NCI-H345 treated with DMSO at 0.1 percent for 48 hours (cell line): ENCODE data around the gene GGTLC3.
"Not testable (repeated sequence)": the region's sequence is repeated elsewhere in the genome, so short reads cannot be mapped to it uniquely, and the experiment has no call there.

Experiments used
- DNase-seq: peaks from one replicate; lab custom pipeline; 2025; ENCODE audit not compliant: unreplicated experiment; lab: John Stamatoyannopoulos, UW

The GGTLC3 gene

DNA sequence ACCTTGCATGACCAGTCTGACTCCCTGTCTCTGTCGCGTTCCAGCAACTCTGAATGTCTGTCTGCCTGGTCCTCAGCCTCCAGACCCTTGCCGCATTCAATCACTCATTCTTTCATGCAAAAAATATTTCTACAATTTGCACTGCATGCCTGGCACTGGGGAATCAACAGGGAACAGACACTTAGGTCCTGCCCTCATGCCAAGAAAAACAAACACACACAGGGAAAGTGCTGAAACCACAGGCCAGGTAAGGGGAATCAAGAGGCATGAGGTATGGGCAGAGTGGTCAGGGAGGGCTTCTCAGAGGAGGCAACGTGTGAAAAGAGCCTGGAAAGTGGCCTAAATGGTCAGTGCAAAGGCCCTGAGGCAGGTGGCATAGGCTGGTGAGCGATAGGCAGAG, at the start of gene GGTLC3:
Gene GGTLC3 (minus strand): TSS at position 101 of the 400 bp plus-strand sequence. CDS start 264 bp downstream, outside the sequence.
- not testable (repeated sequence) for DNase-seq

DNA sequence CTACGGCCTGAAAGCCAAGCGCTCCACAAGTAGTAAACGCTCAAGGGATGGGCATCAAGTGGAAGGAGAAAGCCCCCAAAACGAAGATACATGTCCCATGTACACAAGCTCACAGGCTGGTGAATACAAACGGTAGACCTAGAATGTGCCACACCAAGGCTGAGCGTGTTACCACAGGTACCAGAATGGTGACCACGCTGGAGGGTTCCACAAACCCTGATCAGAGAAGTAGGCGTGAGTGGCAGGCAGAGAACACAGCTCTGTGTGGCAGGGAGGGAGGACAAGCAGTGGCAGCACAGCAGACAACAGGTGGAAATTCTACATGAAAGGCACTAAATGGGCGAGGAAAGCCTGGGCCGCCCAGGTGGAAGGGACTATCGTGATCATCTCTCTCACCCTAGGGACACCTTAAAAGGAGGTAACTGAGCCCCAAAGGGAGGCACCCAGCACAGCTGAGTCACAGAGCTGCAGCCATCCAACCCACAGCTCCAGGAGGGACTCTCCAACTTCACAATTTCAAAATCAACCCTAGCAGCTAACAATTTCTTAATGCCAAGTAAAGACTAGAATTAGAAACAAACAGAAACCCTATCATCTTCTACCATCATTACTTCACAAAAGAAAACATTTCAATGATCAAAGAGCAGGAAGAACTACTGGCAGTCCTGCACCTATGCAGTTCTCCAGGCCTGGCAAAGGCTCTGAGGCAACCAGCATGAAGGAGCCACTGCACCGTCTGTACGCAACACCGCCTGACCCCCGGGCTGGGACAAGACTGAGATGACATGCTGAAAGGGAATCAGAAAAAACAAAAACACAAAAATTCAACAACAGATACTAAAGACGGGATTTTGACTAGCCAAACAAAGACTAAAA, 42.4 kb upstream of the GGTLC3 start:
- not testable (repeated sequence) for DNase-seq

DNA sequence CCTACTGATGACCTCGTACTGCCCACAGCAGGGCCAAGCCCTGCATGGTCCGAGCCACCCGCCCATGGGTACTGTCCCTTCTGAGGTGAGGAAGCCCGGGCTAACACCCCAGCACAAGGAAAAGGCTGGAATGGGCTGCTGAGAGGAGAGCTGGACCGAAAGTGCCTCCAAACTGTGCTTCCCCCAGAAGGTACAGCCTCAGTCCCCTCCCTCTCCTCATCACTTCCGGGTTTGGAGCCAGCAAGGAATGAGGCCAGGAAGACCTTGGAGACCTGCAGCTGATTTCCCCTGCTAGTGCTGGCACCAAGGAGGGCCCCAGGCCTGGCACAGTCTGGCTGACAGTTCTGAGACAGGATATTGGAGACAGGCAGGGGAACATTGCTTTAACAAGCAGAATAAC, 41.0 kb upstream of the GGTLC3 start:
- not testable (repeated sequence) for DNase-seq

DNA sequence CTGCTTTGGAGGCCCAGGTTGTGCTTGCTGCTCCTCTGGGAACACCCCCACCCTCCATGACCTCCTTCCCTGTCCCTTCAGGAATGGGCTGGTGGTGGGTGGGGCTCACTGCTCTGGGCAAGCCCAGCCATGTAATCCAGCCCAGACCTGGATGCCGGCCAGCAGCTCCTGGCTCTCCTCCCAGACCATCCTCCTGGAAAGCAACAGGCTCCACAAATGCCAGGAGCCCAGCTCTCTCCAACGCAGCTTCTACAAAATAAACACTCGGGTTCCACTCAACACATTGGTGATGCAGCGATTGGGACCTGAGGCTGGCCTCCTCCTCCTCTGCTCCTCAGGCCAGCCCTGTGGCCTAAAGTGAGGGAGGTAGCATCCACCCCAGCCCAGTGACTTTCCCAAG, 40.6 kb upstream of the GGTLC3 start:
- not testable (repeated sequence) for DNase-seq

DNA sequence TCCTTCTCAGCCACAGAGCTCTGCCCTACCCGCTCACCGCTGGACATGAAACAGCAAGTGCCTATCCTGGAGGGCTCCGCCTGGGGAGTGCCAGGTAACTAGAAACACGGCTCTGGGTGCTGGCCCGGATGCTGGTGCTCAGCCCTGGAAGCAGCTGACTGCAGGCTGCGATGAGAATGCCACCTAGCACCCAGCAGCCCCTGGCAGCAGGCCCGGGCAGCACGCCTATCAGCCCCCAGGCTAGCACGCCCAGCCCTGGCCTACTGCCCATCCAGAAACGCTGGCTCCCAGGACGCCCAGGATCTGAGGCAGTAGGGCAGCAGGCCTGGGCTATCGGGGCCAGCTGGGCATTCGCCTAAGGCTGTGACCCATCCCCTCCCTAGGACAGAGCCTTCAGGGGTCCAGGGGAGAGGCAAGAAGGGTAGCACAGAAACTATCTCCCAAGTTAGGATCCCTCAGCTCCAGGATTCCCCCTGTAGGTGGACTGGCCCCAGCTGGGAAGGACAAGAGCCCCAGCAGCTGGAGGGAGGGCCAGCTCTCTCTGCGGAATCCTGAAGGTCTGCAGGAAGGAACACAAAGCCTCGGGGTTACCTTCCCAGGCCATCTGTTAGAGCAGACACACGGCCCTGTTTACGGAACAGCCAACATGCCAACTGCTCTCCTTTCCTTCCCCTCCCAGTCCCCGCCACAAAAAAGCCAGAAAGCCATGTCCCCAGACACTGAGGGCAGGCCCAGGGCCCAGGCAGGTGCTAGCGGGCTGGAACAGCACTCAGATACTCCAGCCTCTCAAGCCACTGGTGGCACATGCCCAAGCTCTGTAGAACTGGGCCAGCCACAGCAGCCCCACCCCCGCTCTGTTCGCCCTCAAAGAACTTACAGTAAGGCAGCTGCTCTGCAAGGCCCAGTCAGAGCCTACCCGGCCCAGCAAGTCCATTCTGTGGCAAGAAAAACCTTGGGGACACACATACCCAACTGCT, 36.6 kb upstream of the GGTLC3 start:
- DNase-seq = not testable (repeated sequence)

DNA sequence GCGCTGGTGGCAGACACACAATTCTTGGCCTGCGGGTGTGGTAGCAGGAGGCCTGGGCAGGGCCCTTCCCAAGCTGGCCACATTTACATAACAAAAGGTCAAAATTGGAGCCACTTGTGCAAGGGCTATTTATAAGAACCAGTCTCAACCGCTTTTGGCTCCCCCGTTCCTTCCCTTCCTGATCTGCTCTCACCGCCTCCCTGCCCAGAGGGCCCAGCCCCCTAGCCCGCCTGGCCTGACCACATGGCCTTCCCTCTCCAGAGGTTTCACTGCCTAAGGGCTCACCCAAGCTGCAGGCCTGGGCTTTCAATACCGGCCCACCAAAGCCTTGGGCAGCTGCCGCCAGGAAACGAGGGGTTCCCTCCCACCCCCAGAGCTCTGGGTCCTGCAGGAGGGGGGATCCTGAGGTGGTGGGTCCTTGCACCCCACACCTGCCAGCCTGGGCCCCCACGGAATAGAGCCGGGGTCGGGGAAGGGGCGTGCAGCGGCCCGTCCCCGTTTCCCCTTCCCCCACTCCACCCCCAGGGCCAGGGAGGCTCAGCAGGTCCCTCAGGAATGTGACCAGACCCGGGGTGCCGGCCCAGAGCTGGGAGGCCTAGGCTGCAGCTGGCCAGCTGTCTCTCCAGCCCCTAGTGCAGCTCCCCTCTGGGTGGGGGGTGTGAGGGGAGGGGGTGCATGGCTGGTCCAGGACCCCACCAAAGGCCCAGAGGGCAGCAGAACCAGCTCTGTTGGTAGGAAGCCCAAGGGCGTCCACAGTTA, 35.1 kb upstream of the GGTLC3 start:
- DNase-seq = not testable (repeated sequence)

DNA sequence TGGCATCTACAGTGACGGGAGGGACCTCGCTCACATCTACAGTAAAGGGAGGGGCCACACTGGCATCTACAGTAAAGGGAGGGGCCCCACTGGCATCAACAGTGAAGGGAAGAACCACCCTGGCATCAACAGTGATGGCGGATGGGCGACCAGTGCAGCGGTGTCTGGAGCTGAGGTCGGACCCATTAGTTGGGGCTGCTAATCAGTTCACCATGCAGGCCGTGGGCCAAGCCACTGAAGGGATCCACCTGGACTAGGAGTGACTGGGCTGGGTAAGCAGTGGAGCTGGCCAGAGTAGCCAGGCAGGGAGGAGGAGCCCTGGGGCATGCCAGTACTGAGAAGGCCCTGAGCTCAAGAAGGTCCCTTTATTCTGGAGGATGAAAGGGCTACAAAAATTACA, 33.1 kb upstream of the GGTLC3 start:
- DNase-seq = not testable (repeated sequence)

DNA sequence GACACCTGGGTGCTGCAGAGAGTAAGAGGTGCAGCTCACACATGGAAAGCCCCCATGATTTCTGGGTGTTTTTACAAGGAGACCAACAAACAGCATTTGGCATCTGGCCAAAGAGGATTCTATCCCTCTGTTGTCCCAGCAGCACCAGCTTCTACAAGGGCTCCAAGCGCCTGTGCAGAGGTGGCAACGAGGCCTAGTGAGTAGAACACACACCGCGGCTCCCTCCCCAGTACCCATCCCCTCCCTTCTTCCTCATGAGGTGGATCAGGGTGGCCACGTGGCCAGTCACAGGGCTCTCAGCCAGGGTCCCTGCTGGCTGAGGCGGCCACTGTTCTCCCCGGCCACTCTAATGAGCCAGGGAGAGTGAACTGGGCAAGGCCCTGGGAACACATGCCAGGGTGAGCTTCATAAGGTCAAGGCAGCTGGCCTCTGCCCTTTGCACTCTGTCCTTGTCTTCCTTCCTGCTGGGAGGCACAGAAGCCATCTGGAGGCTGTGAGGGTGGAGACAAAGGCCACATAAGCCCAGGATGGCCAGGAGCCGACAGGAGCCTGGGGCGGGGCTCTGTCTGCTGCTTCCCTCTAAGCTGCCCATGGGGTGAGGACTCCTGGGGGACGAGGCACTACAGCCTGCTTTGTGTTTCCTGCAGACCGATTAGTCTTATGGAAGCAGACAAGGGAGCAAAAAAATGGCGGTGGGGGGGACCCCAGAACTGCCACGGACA, 31.7 kb upstream of the GGTLC3 start:
- not testable (repeated sequence) for DNase-seq

DNA sequence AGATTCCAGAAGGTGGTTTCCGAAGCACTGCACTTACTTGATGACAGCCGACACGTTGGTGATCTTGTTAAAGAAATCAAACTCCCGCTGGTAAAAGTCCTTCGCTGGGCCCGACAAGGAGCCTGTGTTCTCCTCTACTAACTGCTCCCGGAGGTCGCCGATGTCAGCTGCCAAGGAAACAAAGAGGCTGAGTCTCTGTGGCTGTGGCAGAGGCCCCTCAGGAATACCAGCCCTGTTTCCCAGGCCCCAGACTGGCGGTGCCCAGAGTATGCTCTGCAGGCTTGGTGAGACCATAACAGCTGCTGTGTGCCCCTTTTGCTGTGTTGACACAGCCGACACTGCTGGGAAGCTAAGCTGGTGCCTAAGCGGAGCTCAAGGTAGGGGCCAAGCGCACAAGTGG, 26.7 kb upstream of the GGTLC3 start:
- not testable (repeated sequence) for DNase-seq

DNA sequence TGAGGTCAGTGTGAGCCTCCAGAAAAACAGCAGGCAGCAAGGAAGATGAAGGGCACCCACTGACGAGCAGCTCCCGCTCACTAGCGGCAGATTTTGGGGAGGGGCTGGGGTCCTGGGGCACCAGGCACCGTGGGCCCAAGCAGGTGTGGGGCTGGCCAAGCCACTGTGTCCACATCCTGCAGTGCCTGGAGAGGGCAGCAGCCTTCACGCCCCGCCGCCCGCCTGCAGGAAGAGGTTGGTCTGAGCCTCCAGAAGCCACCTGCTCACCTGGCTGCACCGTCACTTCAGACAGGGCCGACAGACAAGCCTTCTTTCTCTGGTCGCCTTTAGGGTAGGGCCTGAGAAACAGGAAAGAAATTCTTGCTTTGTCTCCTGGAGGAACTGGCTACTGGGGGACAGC, 25.4 kb upstream of the GGTLC3 start:
- DNase-seq = not testable (repeated sequence)

DNA sequence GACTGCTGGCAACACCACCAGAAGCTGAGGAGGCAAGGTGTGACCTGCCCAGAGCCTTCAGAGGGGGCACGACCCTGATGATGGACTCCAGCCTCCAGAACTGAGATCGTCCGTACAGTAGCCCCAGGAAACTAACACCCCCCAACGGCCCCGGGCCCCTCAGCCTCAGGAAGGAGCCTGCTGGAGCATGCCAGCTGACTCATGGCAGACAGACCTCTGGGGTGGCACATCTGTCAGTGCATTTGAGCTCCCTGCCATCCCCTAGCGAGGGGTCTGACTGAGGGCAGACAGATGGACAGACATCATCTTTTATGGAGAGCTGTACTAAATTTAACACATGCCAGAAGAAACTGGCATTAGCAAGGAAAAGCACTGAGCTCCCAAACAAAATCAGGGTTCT, 22.0 kb upstream of the GGTLC3 start:
- not testable (repeated sequence) for DNase-seq

DNA sequence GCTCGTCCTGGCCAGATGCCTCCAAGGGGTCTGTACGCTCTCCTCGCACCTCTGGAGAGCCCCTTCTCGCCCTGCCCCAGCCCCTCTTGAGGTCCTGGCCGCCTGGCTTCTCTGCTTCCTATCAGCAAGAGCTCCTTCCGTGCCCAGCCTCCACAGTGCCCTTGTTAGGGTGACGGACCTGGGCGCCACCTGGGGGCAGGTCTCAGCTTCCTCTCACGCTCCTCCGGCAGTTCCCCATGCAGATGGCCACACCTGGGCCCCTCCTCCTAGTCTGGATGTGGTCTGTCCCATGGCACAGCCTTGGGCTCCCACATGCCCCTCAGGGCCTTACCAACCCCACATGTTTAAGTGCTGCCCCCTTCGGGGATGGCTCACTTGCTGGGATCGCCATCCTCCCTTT, 16.4 kb upstream of the GGTLC3 start:
- not testable (repeated sequence) for DNase-seq

DNA sequence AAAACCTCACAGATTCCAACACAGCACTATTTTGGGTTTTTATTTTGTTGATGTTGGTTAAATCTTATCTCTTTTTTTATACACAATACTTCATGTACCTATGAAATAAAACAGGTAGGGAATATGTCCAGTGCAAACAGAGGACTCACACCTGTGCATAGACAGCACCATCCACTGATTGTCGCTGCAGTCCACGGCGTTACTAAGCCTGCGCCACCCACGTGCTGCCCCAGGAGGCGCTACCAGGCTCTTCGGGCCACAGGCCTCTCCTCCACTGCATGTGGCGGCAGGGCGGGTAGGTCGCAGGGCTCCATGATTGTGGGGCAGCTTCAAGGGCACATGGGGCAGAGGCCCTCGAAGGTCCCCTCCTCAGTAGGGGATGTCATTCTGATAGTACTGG, 15.7 kb upstream of the GGTLC3 start:
- not testable (repeated sequence) for DNase-seq

DNA sequence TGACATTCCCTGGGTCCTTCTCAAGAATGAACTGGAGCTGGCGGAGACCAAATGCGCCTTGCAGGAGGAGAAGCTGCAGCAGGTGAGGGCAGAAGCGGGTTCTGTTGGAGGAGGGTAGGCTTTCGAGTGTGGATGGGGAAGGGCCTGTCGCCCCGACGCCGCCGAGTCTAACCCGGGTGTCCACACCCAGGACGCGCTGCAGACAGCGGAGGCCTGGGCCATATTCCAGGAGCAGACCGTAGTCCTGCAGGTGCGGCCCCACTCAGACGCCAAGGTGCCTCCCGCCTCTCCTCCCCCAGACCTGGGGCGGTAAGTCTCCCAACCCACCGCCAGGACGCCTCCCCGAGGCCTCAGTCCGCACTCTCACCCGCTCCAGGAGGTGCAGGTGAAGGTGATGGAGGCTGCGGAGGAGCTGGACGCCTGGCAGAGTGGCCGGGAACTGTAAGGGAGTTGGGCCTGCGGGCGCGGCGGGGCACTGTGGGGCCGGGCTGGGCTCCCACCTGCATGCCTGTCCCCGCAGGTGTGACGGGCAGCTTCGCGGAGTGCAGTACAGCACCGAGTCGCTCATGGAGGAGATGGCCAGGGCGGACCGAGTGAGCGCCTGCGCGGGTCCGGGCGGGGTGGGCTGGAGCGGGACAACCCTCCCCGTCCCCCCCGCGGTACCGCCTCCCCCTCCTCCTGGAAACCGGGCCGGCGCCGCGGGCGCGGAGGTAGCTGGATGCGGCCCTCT, 11.6 kb upstream of the GGTLC3 start:
- DNase-seq = not testable (repeated sequence)

DNA sequence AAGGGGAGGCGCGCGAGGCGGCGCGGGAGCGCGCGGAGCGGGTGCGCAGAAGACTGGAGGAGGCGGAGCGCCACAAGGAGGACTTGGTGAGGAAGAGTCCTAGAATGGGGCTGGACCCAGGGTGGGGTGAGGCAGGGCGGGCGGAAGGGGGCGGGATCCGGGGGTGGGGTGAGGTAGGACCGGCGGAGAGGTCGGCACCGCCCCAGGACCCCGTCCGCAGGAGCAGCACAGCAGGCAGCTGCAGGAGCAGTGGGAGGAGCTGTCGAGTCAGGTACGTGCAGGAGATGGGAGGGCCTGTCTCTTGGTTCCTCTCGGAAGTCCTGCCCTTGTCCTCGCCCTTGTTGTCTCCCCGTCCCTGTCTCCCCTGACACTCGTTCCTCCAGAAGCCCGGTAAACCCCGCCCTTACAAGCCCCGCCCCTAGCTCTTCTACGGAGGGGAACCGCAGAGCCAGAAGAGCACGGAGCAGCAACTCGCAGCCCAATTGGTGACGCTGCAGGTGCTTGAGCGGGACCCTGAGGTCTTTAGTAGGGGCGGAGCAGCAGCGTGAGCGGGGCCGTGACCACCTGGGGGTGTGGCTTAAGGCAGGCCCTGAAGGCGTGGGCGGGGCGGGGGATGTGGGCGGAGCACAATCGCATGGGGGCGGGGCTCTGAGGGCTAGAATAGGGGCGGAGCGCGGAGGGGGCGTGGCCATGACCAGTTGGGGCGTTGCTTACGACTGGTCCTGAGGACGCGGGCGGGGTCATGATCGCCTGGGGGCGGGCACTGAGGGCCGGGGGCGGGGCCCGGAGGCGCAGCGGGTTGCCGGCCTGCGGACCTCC, 10.8 kb upstream of the GGTLC3 start:
- not testable (repeated sequence) for DNase-seq

DNA sequence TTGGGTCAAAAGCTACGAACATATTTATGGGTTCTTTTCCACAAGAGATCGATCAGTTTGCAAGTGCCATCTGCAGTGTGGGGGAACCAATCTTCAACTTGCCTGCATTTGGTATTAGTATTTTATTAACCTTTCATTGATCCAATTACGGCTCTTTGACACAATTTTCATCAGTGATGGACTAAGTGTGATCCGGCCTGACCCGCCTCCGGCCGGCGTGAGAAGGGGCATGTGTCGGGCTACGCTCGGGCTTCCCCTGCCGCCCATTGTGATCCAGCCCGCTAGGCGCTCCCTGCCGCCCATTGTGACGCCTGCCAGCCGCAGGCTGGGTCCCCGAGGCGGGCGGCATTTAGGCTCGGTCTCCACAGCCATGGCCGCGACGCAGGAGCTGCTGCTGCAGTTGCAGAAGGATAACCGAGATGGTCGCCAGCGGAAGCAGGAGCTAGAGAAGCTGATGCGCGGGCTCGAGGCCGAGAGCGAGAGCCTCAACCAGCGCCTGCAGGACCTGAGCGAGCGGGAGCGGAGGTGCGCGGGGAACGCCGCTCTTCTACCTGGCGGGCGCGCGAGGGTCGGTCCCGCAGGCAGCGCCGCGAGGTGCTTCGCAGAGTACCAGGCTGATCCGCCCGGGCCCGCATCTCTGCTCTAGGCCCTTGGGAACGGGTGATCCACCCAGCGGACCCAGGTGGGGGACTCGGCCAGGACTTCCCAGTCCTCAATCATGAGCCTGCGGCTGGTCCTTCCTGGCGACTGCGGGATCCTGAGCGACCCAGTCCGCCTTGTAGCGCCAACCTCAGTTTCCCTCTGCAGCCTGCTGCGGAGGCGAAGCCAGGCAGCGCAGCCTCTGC, 10.0 kb upstream of the GGTLC3 start, which contains the start of gene TMEM191B:
Gene TMEM191B (plus strand): TSS at position 51 of the 845 bp plus-strand sequence. CDS start 179 bp downstream, at position 230.
- not testable (repeated sequence) for DNase-seq

DNA sequence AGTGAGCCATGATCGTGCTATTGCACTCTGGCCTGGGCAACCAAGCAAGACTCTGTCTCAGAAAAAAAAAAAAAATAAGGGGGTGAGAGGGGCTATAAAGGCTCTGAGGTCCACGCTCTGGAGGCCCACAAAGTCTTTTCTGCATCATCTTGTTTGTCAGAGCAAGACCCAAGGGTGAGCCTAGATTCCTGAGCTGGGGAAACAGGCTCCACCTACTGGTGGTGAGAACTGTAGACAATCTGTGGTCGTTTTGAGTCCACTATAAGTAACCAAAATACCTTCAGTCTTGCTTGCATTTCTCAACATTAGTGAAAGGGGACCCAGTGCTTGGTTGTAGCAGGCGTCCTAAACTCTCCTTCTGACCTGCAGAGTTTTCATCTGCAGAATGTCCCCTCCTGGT, 5.4 kb upstream of the GGTLC3 start:
- not testable (repeated sequence) for DNase-seq
